GM18868 (cell line): Measurements from ENCODE around the gene NATD1.

Experiments
- ATAC-seq: cut with Tn5 transposase; IDR thresholded peaks from one replicate; pipeline ENCODE4 v1.9.1; 2021; ENCODE audit warnings: mild to moderate bottlenecking, moderate library complexity; ENCODE audit not compliant: unreplicated experiment

NATD1 gene

DNA sequence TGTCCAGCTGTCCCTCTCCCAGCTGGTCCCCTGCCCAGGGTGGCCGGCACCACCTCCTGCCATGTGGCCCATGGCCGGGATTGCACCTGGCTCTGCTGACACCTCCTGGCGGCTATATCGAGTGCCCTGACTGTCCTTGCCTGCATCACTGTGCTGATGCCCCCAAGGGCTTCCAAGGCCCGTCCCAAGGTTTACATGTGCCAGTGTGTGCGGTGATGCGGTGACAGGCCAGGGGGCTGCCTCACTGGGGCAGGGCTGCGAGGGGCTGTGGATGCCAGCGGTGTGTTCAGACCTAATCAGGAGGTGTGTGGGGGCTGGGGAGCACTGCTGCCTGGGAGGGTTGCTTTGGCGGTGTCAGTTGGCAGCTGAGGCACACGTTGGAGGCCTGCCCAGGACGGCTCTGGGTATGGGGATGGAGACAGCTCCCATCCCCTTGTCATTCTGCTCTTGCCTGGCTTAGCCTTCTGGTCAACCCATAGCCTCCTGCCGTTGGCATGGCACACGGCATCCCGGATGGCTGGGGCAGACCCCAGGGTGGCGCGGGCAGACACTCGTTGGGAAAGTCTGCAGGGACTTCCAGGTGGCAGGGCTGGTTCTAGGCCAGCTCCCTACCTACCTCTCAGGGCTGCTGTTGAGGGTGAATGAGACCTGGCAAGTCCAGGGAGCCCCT lies 36.8 kb upstream of the NATD1 start:
- no peak for ATAC-seq

DNA sequence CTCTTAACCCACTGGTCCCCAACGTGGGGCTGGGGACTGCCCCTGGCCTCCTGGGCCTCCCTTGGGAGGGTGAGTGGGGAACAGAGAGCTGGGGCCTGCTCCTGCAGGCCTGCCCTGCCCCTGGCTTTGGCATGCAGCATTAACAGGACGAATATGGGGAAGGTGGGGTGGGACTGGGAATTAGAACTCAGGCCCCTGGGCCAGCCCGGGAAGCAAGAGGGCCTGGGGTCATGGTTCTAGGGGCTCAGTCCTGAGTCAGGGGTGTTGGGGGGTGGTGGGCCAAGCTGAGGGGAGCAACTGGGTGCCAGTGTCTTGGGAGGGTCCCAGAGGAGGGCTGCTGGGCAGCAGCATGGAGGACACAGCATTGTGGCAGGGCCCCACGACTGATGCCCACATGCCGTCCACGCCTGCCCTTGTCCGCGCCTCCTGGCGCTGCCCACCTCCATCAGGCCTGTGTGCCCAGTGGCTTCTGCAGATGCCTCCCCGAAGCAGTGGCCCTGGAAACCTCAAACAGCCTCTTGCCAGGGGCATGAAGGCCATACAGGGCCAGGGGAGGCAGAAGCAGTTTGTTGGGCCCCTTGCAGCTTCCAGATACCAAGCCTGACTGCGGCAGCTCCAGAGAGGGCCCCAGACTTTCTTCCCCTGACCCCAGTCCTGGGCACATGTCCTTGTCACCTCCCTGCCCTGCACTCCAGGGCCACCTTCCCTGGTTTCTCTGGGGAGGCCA lies 36.1 kb upstream of the NATD1 start:
- no peak for ATAC-seq

DNA sequence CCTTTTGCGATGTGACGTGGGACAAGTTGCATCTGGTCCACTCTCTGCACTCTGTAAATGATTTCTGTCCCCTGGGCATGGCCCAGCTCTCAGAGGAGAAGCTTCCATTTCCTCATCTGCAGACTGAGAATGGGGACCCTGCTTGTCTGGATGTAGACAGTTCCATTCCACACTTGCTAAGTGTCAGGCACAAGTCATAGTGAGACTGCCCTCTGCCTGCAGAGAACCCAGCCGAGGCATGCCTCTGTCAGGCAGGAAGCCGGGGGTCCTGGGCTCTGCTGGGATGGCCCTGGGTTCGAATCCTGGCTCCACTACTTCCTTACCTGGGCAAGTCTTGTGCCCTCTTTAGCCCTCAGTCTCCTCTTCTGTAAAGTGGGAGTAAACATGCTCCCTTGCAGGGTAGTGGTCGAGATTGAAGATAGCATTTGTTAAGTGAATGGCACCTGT lies 35.4 kb upstream of the NATD1 start:
- peak; percentile 19 for ATAC-seq

DNA sequence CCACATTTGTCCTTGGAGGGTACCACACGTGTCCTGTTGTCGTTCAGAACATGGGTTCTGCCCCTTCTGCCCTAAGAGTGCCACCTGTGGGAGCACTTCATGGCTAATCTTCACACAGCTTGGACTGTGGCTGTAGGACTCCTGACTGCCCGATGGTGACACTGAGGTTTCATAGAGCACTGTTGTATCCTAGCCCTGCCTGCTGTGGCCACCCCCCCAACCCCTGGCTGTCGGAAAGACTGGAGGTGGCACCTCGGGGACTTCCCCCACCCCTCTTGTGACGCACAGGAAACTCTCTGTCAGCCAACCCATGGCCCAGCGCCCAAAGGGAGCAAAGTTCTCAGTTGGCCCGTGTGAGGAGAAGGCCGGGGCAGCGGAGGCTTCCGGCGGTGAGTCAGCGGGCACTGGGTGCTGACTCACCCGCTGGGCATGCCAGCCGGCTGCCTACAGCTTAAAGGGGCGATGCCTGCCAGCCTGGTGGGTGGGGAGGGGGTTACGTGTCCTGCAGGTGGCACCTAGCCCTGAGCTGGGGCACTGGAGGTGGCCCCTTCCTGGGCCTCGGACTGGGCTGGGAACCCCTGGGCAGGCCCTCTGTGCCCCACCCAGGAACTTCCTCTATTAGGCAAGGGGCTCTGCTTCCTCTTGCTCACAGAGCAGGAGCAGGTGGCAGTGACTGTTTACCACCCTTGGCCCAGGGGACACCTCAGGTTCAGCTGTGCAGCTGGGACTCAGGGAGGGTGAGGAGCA lies 34.7 kb upstream of the NATD1 start:
- peak; percentile 40 for ATAC-seq

DNA sequence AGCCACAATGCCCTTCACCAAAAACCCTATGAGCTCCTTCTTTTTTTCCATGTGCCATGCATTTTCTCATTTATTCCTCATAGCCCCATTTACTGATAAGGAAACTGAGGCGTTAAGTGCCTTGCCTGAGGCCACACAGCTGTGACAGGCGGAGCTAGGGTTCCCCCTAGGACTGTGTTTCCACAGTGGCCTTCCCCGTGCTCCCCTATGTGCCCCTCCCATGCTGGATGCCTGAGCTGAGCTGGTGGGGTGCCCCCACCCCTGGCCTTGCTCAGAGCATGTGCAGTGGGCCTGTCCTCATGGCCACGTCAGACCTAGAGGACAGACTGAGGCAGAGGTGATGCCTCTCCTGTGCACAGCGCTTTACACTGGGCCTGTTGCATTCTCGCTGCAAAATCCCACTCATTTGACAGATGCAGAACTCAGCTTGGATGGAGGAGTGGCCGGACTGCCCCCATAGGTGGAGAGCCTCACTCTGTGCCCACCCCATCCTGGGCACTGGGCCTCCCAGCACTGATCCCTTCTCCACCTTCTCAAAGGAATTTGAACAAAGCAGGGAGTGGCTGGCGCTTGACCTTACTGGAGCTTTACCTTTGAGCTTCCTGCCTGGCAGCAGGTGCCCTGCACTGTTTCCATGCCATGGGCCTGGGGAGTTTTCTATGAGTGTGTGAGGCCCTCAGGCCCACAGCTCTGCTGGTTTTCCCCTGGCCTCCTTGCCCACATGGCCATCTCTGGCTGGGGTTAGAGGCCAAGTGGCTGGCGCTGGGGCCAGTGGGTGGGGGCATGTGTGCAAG lies 33.9 kb upstream of the NATD1 start:
- no peak for ATAC-seq

DNA sequence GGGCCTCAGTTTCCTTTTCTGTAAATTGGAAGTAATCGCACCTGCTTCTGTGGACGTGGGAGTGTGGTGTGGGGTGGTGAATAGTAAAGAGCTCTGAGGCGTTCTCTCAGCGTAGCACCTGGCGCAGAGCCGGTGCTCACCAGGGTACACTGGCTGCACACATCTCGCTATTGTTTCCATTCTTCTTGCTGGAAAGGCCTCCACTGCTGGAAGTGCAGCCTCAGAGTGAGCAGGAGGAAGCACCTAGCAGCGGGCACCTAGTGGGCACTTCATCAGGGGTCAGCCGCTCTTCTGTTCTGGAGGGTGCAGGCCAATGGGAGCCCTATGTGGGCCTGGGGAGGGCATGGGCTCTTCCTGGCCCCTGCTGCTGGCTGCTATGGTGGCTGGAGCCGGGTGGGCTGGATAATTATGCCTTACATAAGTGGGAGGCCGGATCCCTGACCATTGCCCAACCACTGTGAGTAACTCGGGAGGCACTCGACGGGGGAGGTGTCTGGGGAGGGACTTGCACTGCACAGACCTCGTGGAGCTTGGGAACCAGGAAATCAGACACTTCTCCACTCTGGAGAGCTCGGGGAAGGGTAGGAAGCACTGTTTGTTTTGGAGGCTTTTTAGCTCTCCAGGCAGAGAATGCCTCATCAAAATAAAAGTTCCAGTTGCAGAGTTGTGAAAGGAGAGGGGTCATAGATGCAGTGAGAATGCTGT lies 33.0 kb upstream of the NATD1 start:
- no peak for ATAC-seq

DNA sequence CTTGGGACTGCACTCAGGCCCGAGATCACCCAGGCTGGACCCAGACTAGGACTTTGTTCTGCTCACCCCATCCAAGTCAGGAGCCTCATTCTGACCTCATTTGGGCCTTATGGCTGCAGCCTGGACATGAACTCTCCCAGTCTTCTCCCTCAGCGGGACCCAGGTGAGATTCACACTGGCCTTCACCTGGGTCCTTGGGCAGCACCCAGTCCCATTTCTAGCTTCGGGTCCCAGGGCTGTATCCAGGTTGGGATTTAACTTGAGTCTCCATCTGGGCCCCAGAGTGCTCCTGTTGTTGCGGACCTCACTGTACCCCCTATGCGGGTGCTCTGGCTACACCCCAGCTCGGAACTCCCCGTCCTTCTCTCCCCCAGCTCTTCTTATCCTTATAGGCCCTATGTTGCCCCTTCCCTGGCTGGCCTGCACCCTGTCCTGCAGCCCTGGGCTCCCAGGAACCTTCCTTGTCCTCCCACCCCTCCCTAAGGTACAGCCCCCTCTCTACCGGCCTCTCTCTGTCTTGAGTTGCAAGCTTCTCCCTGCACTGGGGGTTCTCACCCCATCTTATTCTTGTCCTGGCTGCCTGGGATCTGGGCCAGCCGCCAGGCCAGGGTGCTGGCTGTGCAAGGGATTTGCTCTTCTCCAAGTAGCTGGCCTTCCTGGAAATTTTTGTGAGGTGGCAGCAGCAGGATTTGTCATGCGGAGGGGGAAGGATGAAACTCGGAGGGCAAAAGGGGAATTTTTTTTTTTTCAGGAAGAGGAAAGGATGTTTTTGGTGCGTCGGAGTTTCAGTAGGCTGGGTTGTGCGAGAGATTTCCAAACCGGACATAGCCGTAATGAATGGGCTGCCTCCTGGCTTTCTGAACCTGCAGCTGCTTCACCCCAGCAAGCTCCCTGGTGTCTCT lies 32.2 kb upstream of the NATD1 start:
- no peak for ATAC-seq

DNA sequence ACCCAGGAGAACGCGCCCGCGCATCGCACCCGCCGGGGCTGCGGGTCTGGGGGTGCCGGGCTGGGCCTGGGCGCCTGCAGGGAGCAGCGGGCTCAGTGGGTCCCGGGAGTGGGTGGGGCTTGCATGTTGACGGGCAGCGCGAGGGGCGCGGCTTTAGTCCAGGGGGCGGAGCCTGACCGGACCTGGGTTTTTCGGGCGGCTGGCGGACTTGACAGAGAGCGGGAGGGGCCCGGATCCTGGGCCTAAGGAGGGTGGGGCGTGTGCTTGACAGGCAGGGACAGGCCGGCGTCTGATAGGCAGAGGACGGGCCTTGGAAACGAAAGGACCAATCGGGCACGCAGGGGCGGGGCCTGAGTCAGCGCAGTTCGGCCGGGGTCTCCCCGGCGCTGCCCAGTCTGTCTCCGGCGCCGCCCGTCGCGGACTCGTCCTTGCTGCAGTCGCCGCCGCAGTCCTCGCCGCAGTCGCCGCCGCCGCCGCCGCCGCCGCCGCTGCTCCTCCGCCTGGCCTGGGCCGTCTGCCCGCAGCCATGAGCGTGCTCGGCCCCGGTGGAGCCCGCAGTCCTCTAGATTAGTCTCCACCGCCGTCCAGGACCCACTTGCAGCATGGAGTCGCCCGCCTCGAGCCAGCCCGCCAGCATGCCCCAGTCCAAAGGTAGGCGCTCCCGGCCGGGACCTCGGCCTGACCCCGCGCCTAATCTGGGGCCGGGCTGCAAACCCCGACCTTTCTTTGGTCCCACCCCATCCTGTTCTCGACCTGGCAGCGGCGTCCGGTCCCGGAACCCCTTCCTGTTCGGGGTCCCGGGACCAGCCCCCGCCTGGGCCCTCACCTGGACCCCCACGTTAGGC lies 31.3 kb upstream of the NATD1 start, which contains the start of gene MAP2K3:
Gene MAP2K3 (plus strand): TSS at position 393 of the 845 bp plus-strand sequence. CDS start 210 bp downstream, at position 603.
- peak; percentile 78 for ATAC-seq

DNA sequence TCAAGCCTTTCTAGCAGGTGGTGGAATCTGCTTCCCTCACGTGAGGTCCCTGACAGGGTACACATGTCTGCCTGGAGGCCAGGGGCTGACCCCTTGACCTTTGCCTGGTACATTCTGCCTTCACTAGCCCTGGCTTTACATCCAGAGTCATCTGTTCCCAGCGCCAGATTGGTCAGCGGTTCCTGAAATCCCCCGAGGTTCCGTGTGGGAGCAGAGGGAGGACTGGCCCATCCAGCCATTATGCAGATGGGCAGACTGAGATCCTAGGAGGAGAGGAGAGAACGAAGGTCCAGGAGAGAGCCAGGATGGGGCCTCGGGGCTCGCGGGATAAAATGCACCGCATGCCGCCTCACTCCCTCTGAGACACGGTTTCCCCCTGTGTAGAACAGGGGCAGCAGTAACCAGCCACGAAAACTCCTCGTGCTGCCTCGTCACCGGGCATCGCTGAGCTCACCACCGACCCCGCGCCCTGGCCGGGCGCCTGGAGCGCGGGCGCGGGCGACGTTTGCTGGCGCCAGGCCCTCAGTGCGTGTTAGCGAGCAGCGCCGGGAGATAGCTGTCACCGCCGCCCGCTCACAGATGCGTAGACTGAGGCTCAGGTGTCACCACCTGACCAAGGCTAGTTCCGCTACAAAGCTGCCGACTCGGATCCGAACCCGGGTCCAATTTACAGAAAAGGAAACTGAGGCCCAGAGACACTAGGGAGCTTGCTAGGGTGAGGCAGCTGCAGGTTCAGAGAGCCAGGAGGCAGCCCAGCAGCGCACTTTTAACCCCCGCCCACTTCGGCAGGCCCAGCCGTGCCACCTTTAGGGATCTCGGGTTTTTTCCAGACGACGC lies 30.5 kb upstream of the NATD1 start:
- ATAC-seq = peak; percentile 7

DNA sequence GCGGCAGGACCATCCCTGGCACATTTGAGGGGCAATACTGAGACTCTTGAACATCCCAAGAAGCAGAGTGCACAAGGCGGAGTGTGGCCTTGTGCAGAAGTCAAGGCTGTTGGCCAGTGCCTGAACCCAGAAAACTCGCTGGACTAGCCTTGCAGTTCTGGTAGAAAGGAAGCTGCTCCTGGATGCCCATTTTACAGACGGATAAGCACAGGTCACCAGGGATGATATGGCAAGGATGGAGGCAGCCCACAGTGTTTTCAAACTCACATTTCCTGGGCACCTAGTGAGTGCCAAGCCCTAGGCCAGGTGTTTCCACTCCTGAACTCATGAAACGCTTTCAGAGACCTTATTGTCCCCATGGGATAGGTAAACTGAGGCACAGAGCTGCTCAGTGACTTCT lies 29.6 kb upstream of the NATD1 start:
- no peak for ATAC-seq

DNA sequence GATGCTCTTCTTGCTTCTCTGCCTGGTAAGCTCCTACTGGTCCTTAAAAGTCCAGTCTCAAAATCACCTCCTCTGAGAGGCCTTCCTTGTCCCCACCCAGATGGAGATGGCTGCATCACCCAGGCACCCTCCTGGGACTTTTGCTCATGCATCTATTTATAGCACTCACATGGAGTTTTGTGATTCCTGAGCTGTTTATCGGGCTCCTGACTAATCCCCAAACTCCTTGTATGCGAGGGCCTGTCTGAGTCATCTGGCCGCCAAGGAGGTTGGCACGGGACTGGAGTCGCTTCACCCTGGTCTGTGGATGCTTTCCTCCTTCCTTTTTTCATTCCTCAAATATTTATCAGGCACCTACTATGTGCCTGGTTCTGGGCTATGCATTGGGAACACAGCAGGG lies 29.0 kb upstream of the NATD1 start:
- no peak for ATAC-seq

DNA sequence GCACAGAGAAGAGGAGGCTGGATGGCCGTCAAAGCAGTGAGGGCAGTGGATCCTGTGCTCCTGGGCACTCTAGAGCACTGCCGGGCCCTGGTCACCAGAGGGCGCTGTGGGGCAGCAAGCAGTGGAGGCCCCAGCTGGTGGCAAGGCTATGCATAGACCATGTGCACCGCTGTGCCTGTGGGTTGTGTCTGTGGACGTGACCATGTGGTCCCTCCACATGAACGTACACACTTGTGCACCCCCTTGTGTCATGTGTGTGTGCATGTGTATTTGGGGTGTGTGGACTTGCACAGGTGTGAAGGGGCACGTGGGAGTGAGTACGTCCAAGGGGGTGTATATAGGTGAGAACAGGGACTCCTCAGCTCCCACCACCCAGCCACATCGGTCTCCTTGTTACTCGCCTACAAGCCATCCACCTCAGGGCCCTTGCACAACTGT lies 26.9 kb upstream of the NATD1 start:
- ATAC-seq = peak; percentile 36

DNA sequence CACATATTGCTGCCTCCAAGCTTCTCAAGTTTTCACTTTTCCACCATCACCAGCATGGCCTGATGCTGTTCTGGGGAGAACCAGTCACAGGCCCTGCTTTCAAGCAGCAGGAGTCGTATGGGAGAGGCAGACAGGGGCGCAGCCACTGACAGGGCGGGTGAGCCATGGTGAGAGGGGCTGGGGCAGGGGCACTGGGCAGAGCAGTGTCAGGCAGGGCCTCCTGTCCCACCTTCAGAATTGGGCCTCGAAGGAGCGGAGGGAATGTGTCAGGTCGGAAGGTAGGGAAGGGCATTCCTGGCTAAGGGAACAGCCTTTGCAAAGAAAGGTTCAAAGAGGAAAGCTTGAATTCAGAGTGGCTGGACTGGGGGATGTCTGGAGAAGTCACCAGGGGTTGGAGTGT lies 26.4 kb upstream of the NATD1 start:
- ATAC-seq = no peak

DNA sequence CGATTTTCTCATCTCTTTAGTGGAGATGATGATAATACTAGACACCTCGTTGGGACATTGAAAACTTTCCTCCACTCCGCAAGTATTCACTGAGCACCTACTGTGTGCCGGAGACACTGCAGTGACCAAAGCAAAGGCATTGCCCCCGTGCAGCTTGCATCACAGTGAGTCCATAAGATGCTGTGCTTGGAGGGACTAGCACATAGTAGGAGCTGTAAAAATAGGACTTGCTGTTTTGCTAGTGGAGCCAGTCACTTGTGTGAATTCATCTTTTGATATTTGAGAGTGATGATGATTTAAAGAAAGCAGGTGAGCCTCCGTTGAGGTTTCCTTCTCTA lies 26.0 kb upstream of the NATD1 start:
- ATAC-seq = no peak

DNA sequence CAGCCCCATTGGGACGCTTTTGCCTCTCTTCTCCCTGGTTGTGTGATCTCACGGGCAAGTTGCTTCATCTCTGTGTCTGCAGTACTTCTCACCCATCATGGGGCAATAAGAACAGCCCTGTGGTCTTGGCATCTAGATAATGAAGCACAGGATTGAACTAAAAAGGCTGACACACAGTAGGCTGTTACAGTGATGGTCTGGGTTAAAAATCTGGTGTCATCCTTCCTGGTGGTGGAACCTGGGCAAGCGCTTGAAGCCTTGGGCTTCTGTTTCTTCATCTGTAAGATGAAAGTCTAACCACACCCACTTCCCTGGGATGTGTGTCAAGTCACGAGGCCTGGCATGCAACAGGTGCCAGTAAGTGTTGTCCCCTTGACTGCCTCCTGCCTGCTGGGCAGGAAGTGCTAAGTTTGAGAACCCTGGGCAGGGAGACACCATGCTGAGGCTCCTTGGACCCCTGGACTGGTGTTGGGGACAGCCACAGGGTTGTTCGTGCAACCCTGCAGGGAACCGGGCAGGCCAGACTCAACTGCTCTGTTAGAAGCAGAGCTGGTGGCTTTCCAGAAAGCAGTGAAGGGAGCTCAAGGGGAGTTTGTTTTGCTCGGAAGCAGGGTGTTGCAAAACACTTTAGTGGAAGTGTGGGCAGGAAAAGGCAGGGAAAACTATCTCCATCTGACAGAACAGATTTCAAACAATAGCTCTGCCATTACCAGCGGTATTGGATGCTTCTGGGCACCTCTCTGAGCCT lies 25.4 kb upstream of the NATD1 start:
- ATAC-seq = no peak

DNA sequence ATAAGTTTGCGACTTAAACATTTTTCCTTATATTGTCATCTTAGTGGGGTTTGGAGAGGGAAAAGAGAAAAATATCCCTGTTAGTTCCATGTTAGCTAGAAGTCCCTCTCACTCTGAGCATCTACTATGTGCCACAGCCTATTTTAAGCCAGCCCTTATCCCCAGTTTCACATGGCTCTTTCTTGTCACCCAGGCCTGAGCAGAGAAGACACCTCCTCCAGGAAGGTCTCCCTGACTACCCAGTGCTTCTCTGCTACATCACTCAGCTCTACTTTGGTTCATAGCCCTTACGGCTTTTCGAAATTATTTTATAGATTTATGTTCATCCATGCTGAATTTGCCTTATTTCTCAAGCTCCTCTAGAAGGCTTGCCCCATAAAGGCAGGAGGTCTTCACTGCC lies 24.1 kb upstream of the NATD1 start:
- ATAC-seq = no peak

DNA sequence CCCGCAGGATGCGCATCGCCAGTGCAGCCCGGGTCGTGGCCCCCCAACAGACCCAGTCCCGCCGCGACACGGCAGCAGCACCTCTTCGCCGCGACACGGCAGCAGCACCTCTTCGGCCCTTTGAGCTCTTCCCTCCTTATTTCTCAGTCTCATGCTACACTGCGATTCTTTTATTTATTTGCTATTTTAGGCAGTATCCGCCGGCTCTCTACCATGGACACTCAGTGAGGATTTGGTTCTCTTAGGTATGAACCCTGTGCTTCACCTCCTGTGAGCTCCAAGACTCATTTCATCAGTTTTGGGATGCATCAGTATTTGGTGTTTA lies 23.0 kb upstream of the NATD1 start:
- ATAC-seq = no peak
